ENCODE data around the gene C8G.
A peak's percentile ranks its signal among the peaks of the same experiment; 100 is the strongest.

The C8G gene

DNA sequence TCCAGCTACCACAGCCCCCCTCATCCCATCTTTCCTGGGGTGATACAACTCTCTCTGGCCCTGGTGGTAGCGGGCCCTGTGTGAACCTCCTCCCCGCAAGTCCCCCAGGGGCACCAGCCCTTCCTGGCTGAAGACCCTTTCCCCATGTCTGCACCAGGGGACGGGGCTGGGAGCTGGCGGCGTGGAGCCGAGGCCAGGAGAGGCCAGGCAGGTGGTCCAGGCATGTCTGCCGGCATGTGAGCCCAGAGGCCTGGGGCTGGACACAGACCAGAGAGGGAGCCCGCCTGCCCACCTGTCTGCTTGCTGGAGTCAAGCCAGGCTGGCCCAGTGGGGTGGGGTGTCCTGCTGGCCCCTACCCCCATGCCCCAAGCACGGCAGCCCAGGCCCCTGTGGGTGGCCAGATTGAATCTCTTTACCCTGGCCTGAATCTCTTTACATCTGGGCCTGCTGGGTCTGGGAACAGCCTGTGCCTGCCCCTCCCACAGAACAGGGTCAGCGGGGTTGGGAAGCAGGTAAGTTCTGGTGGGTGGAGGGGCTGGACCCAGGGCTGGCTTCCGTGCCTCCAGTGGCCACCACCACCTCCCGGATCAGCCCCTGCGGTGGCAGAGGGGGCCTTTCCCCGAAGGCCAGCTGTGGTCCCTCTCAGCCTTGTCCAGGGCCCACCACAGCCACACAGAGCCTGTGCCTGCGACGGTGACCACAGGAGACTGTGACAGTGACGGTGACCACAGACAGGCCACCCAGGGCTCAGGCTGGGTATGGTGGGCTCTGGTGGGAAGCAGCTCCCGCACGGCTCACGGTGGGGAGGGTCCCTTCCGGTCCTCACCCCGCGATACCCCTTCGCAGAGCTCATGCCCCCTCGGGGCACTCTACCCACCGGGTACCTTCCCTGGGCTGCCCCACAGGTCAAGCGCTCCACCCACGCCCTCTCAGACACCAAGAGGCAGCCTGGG lies 14.1 kb downstream of the C8G start:
- TF ChIP-seq, protein P1, sequence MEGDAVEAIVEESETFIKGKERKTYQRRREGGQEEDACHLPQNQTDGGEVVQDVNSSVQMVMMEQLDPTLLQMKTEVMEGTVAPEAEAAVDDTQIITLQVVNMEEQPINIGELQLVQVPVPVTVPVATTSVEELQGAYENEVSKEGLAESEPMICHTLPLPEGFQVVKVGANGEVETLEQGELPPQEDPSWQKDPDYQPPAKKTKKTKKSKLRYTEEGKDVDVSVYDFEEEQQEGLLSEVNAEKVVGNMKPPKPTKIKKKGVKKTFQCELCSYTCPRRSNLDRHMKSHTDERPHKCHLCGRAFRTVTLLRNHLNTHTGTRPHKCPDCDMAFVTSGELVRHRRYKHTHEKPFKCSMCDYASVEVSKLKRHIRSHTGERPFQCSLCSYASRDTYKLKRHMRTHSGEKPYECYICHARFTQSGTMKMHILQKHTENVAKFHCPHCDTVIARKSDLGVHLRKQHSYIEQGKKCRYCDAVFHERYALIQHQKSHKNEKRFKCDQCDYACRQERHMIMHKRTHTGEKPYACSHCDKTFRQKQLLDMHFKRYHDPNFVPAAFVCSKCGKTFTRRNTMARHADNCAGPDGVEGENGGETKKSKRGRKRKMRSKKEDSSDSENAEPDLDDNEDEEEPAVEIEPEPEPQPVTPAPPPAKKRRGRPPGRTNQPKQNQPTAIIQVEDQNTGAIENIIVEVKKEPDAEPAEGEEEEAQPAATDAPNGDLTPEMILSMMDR (conservative IDR thresholded peaks at IDR 0.05; ENCODE audit: low read depth, low read length) = no peak
- DNase-seq (ENCODE audit: low read depth) = no peak

DNA sequence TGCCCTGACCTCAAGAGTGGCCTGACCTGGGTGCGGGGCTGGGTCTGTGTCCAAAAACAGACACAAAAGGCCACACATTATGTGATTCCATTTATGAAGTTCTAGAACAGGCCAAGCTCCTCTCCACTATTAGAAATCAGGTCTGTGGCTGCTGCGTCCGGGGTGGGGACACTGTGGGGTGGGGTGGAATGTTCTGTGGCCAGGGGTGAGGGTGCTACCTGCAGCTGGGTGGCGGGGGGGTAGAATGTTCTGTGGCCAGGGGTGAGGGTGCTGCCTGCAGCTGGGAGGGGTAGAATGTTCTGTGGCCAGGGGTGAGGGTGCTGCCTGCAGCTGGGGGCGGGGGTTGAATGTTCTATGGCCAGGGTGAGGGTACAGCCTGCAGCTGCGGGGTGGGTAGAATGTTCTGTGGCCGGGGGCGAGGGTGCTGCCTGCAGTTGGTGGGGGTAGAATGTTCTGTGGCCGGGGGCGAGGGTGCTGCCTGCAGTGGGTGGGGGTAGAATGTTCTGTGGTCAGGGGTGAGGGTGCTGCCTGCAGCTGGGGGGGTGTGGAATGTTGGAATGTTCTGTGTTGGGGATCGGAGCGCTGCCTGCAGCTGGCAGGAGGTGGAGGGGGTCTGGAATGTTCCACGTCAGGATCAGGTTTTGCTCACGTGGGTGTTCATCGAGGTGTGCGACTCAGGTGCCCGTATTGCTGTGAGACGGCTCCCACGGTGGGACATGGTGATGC lies 15.3 kb downstream of the C8G start:
- H3K4me3 ChIP-seq (ENCODE audit: low read depth, low read length) = no peak overlapping the region
- peak; percentile 41 for DNase-seq (ENCODE audit: low read depth)
- TF ChIP-seq, protein P1 (conservative IDR thresholded peaks at IDR 0.05; ENCODE audit: low read depth, low read length) = no peak

More for the DNA sequence above, 14.1 kb downstream of the C8G start:
- H3K4me3 ChIP-seq (ENCODE audit: low read depth, low read length) = no peak overlapping the region

DNA sequence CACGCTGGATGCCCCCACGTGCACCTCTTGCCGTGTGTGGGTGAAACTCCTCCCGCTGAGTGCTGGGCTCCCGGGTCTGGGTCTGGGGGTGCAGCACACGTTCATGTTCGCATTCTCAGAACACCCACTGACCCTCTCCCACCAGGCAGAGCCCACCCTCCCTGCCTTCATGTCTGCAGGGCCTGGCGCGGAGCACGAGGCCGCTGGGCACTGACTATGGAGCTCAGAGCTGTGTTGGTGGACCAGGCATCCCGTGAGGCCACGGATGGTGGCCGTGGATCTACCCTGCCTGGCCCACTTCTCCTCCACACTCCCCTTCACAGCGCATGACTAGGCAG lies 15.9 kb downstream of the C8G start:
- TF ChIP-seq, protein P1 (conservative IDR thresholded peaks at IDR 0.05; ENCODE audit: low read depth, low read length) = no peak
- DNase-seq (ENCODE audit: low read depth) = no peak
- H3K4me3 ChIP-seq (ENCODE audit: low read depth, low read length) = no peak overlapping the region

DNA sequence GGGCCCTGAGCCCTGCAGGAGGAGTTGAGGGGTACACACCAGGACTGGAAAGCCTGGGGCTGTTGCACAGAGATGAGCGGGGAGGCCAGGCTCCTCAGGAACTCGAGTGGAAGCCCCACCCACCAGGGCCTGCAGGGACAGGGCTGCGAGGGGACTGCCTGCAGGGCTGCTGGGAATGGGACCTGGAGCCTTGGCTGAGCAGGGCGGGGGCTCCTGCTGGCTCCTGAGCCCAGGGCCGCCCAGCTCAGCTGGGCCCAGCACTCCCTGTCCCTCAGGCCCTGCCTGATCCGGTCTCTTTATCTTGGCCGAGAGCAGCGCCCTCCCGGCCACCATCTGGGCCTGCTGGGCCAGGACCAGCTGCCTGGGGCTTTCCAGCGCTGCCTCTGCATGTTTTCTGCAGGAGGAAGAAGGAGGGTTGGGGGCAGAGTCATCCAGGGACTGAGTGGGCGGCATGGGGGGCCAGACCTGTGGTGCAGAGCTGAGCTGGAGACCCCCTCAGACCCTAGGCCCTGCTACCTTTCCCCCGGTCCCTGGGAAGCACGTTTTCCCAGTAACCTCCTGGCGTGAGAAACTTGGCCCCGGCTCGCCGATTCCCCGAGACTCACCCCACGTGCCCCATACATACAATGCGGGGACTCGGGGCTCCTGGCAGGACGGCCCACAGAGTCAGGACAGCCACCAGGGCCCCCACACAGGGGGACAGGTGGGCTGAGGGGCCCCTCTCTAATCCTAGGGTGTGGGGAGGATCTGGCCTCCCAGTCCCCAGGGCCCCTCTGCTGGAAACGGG lies 16.4 kb downstream of the C8G start:
- DNase-seq (ENCODE audit: low read depth) = peak; percentile 73
- TF ChIP-seq, protein P1 (conservative IDR thresholded peaks at IDR 0.05; ENCODE audit: low read depth, low read length) = no peak
- no peak overlapping the region for H3K4me3 ChIP-seq (ENCODE audit: low read depth, low read length)

- H3K4me3 ChIP-seq (ENCODE audit: low read depth, low read length) = no peak overlapping the region
- TF ChIP-seq, protein P1 (conservative IDR thresholded peaks at IDR 0.05; ENCODE audit: low read depth, low read length) = no peak
- DNase-seq (ENCODE audit: low read depth) = no peak
Observed at GRCh38 chr9:136962163-136962562, 17.1 kb downstream of the C8G start.

DNA sequence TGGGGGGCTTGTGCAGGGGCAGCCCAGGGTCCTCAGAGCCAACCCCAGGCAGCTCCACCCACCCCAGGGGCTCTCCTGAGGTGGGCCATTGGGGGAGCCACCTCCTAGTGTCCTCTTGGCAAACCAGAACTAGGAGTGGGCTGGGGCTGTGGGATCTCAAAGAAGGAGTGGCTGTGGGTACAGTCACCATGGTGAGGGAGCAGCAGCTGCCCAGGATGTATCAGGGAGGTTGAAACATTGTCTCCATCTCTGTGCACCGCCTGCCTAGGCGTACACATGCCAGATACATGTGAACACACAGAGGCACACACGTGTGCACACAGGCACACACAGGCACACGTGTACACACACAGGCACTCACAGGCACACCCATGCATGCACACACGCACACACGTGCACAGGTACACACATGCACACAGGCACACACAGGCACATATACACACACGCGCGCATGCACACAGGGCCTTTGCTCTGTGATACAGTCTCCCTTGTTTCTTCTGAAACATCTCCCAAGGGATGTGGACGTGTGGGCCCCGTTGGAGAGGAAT lies 17.7 kb downstream of the C8G start:
- DNase-seq (ENCODE audit: low read depth) = no peak
- no peak overlapping the region for H3K4me3 ChIP-seq (ENCODE audit: low read depth, low read length)
- TF ChIP-seq, protein P1 (conservative IDR thresholded peaks at IDR 0.05; ENCODE audit: low read depth, low read length) = no peak

All from choroid plexus epithelial cell (primary cell).